OCI-LY3 (cell line): ENCODE measurements around the gene PIP5K1B.
"Not testable (repeated sequence)": the region's sequence is repeated elsewhere in the genome, so short reads cannot be mapped to it uniquely, and the experiment has no call there.

Experiments
- H2AFZ ChIP-seq: fragments of 200-600, 300-600 bp; shearing (Covaris generic); 2 replicates; pipeline ENCODE4 v1.6.0; 2014; ENCODE audit warnings: antibody characterized with exemption, low read depth, low read length
- H3K27ac ChIP-seq: fragments of 200-600, 300-600 bp; sonication (generic); 2 replicates; pipeline ENCODE4 v1.5.1; 2014; ENCODE audit warnings: mild to moderate bottlenecking, low read length, moderate library complexity, mixed read lengths
- H3K27me3 ChIP-seq: fragments of 200-600, 300-600 bp; sonication (generic); 2 replicates; pipeline ENCODE4 v1.6.1; 2014; ENCODE audit warnings: low read depth, low read length, mixed read lengths
- H3K36me3 ChIP-seq: fragments of 200-600, 300-600 bp; sonication (generic); replicated peaks from 2 replicates; pipeline ENCODE3; 2014; ENCODE audit warnings: low read depth, low read length, mixed read lengths
- H3K4me1 ChIP-seq: fragments of 300-600, 200-600 bp; sonication (generic); 2 replicates; pipeline ENCODE4 v1.6.1; 2014; ENCODE audit warnings: low read length, mixed read lengths
- H3K4me2 ChIP-seq: fragments of 200-600, 300-600 bp; sonication (generic); 2 replicates; pipeline ENCODE4 v1.6.1; 2014; ENCODE audit warnings: low read length, mixed read lengths
- H3K4me3 ChIP-seq: fragments of 300-600, 200-600 bp; sonication (generic); 2 replicates; pipeline ENCODE4 v1.5.1; 2014; ENCODE audit warnings: antibody characterized with exemption, mild to moderate bottlenecking, low read length, moderate library complexity
- H3K79me2 ChIP-seq: fragments of 300-600, 200-600 bp; shearing (Covaris generic); 2 replicates; pipeline ENCODE4 v1.6.1; 2014; ENCODE audit warnings: mild to moderate bottlenecking, low read length, mixed read lengths
- H3K9ac ChIP-seq: fragments of 300-600, 200-600 bp; shearing (Covaris generic); 2 replicates; pipeline ENCODE4 v1.6.0; 2014; ENCODE audit warnings: mild to moderate bottlenecking, low read length, moderate library complexity
- H3K9me3 ChIP-seq: fragments of 200-600, 300-600 bp; shearing (Covaris generic); 2 replicates; pipeline ENCODE4 v1.6.1; 2014; ENCODE audit warnings: low read length, mixed read lengths; ENCODE audit not compliant: insufficient read depth
- H4K20me1 ChIP-seq: fragments of 200-600, 300-600 bp; sonication (generic); 2 replicates; pipeline ENCODE4 v1.6.1; 2016; ENCODE audit warnings: low read length, mixed read lengths; ENCODE audit not compliant: insufficient read depth
- CTCF ChIP-seq: fragments of 200-600, 300-600 bp; sonication (generic); IDR thresholded peaks from 2 replicates; pipeline ENCODE4 v1.5.1; 2014; ENCODE audit warnings: antibody characterized with exemption, low read length, low read depth
- EZH2phosphoT487 ChIP-seq: fragments of 200-600 bp; shearing (Covaris generic); IDR thresholded peaks from 2 replicates; pipeline ENCODE4 v1.6.1; 2018; ENCODE audit warnings: antibody characterized with exemption, mixed run types, low read depth

PIP5K1B gene

GRCh38 chr9:68694125-68694524 is 10.9 kb upstream of the PIP5K1B start:
- H3K9ac ChIP-seq, result no peak overlapping the region
- no peak overlapping the region for H3K4me2 ChIP-seq
- H3K27me3 ChIP-seq, result peaks cover 84% of the 10 kb centered on the region
- no peaks in the 10 kb centered on the region for H3K36me3 ChIP-seq
- no peaks in the 10 kb centered on the region for H4K20me1 ChIP-seq
- no peak overlapping the region for H3K4me3 ChIP-seq
- no peak overlapping the region for H2AFZ ChIP-seq
- no peaks in the 10 kb centered on the region for H3K79me2 ChIP-seq
- TF ChIP-seq EZH2phosphoT487 (no peak), CTCF (no peak)
- no peaks in the 10 kb centered on the region for H3K4me1 ChIP-seq
- H3K27ac ChIP-seq, result no peak overlapping the region
- no peaks in the 10 kb centered on the region for H3K9me3 ChIP-seq

DNA sequence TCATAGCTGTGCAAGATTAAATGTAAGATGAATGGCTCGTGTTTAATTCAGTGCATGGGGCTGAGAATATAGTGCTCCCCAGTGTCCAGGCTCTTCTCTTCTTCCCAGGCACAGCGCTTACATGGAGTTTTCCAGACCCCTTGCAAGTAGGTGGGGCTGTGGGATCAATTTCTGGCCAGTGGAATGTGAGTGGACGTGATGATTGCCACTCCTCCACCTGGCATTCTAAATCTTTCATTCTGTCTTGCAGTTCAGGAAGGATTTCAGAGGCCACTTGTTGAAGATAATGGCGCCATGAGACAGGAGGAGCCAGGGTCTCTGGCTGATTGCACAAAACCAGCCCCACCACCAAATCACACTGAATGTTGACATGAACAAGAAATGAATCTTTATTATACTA is 7.2 kb upstream of the PIP5K1B start:
- TF ChIP-seq CTCF, result no peak
- no peak for TF ChIP-seq EZH2phosphoT487

DNA sequence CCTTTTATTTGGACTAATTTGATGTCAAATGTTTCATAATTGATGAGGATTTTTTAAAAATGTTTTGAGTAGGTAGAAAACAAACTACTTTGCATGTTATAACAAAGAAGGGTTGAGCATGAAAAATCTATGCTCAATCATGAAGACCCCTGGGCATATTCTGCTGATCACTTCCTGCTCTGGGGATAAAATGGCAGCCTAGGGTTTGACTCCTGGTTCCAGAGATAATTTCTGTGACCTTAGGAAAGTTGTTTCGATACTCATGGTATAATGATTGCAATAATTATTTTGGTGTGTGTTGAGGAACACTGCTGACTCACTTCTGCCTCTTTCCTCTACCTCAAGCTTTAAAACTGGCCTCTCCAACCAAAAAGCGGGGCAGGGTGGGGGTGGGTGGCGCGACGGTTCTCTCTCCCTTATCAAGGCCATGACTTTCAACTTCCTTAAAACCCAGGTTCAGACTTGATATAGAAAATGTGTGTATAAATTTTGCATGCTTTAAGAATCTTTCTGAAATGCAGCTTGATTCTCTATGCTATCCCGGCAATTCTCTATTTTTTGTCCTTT is 6.0 kb upstream of the PIP5K1B start:
- no peaks in the 10 kb centered on the region for H3K36me3 ChIP-seq
- H3K9ac ChIP-seq, result no peak overlapping the region
- H3K9me3 ChIP-seq, result no peaks in the 10 kb centered on the region
- no peak overlapping the region for H3K4me2 ChIP-seq
- H3K4me3 ChIP-seq, result no peak overlapping the region
- no peaks in the 10 kb centered on the region for H4K20me1 ChIP-seq
- H3K27me3 ChIP-seq, result peaks cover 73% of the 10 kb centered on the region
- no peak overlapping the region for H3K27ac ChIP-seq
- no peak overlapping the region for H2AFZ ChIP-seq
- no peaks in the 10 kb centered on the region for H3K79me2 ChIP-seq
- TF ChIP-seq CTCF (no peak), EZH2phosphoT487 (no peak)
- no peaks in the 10 kb centered on the region for H3K4me1 ChIP-seq

More for the DNA sequence above, 7.2 kb upstream of the PIP5K1B start:
- H3K36me3 ChIP-seq, result no peaks in the 10 kb centered on the region
- H3K9ac ChIP-seq, result no peak overlapping the region
- H3K79me2 ChIP-seq, result no peaks in the 10 kb centered on the region
- no peaks in the 10 kb centered on the region for H4K20me1 ChIP-seq
- H3K27me3 ChIP-seq, result peaks cover 72% of the 10 kb centered on the region
- H2AFZ ChIP-seq, result no peak overlapping the region
- no peak overlapping the region for H3K4me3 ChIP-seq
- H3K4me2 ChIP-seq, result no peak overlapping the region
- no peaks in the 10 kb centered on the region for H3K4me1 ChIP-seq
- H3K27ac ChIP-seq, result no peak overlapping the region
- H3K9me3 ChIP-seq, result no peaks in the 10 kb centered on the region

- not testable (repeated sequence) for H3K79me2 ChIP-seq, H3K4me2 ChIP-seq, H3K27ac ChIP-seq, H3K9ac ChIP-seq, H3K36me3 ChIP-seq, H3K4me3 ChIP-seq, H2AFZ ChIP-seq, H3K4me1 ChIP-seq, H3K9me3 ChIP-seq, H4K20me1 ChIP-seq
- H3K27me3 ChIP-seq, result peaks cover 74% of the 10 kb centered on the region
Measured at GRCh38 chr9:68699625-68700024, 5.4 kb upstream of the PIP5K1B start.

DNA sequence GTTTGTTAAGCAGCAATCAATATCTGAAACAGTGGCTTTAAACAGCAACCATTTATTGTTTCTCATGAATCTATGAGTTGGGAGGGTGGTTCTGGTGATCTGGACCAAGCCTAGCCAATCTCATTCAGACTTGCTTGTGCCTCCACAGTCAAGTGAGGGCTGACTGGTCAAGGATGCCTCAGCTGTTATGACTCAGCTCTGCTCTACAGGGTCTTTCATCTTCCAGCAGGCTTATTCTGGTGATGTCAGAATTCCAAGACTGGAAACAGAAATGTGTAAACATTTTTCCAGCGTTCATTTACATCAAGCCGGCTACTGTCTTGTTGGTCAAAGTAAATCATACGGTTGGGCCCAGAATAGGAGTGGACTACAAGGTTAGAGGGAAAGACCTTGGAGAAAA is 2.5 kb upstream of the PIP5K1B start:
- Histone ChIP-seq H3K27ac (no peak overlapping the region), H3K36me3 (no peaks in the 10 kb centered on the region), H3K4me2 (no peak overlapping the region), H3K9me3 (no peaks in the 10 kb centered on the region), H4K20me1 (no peaks in the 10 kb centered on the region), H3K27me3 (peaks cover 71% of the 10 kb centered on the region), H3K4me1 (peaks cover 23% of the 10 kb centered on the region), H3K4me3 (no peak overlapping the region), H3K9ac (no peak overlapping the region), H2AFZ (no peak overlapping the region), H3K79me2 (no peaks in the 10 kb centered on the region)
- TF ChIP-seq EZH2phosphoT487, result no peak
- TF ChIP-seq CTCF, result no peak
